HFF-Myc (cell line): ENCODE results near the gene CBX1.

Experiments
- DNase-seq: peaks from one replicate; pipeline ENCODE4 v3.0.0-alpha.2; 2011; ENCODE audit warnings: low read depth; ENCODE audit errors: extremely low read depth
- H3K4me3 ChIP-seq: replicated peaks from 2 replicates; pipeline ENCODE4 v1.5.1; 2011; ENCODE audit warnings: low read depth, mild to moderate bottlenecking, control low read depth, low read length
- TF ChIP-seq, protein P1 (sequence below): IDR thresholded peaks from 2 replicates; pipeline ENCODE4 v1.5.1; 2012; ENCODE audit warnings: mild to moderate bottlenecking, low read depth, low read length, control low read depth; ENCODE audit errors: missing control alignments

The CBX1 gene

GRCh38 chr17:48047113-48047740, 54.1 kb downstream of the CBX1 start:
- no peak for DNase-seq
- TF ChIP-seq, protein P1, sequence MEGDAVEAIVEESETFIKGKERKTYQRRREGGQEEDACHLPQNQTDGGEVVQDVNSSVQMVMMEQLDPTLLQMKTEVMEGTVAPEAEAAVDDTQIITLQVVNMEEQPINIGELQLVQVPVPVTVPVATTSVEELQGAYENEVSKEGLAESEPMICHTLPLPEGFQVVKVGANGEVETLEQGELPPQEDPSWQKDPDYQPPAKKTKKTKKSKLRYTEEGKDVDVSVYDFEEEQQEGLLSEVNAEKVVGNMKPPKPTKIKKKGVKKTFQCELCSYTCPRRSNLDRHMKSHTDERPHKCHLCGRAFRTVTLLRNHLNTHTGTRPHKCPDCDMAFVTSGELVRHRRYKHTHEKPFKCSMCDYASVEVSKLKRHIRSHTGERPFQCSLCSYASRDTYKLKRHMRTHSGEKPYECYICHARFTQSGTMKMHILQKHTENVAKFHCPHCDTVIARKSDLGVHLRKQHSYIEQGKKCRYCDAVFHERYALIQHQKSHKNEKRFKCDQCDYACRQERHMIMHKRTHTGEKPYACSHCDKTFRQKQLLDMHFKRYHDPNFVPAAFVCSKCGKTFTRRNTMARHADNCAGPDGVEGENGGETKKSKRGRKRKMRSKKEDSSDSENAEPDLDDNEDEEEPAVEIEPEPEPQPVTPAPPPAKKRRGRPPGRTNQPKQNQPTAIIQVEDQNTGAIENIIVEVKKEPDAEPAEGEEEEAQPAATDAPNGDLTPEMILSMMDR: no peak
- H3K4me3 ChIP-seq: peak overlapping the region; percentile 60

- TF ChIP-seq, protein P1: no peak
- H3K4me3 ChIP-seq: peak overlapping the region; percentile 60
- DNase-seq: no peak
These were observed 55.0 kb downstream of the CBX1 start for GRCh38 chr17:48046296-48046695.

GRCh38 chr17:48045316-48046001, 55.8 kb downstream of the CBX1 start:
- TF ChIP-seq, protein P1: no peak
- no peak for DNase-seq
- no peak overlapping the region for H3K4me3 ChIP-seq

GRCh38 chr17:48044851-48045250, 56.4 kb downstream of the CBX1 start:
- no peak for DNase-seq
- TF ChIP-seq, protein P1: no peak
- no peak overlapping the region for H3K4me3 ChIP-seq

GRCh38 chr17:48043176-48043575, 58.1 kb downstream of the CBX1 start:
- DNase-seq: no peak
- TF ChIP-seq, protein P1: no peak
- H3K4me3 ChIP-seq: no peak overlapping the region

DNA sequence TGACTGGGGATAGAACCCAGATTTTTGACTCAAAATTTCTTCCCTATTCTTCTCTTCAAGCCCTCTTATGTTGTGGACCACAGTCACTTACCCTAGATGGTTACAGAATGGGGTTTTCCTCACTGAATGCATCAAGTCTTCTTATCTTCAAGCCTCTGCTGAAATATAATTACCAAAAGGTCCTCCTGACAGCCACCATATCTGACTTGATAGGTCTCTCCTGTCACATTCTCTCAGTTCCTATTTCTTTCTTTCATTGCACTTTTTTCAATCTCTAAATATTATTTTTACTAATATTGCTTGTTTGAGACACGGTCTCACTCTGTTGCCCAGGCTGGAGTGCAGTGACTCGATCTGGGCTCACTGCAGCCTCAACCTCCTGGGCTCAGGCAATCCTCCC, 62.6 kb downstream of the CBX1 start:
- H3K4me3 ChIP-seq: no peak overlapping the region

More for the DNA sequence above, 62.6 kb downstream of the CBX1 start:
- no peak for DNase-seq
- TF ChIP-seq, protein P1: no peak
